T-helper 2 cell (primary cell): Measurements from ENCODE around the gene GALK2.

Experiments used
- DNase-seq, 5 experiments: peaks; one replicate each; pipeline versions ENCODE4 v3.0.0 to v3.0.0-alpha.2; 2012 to 2022

Gene GALK2

GRCh38 chr15:49366496-49366895, 196.4 kb downstream of the GALK2 start:
- DNase-seq = no peak

- no peak for DNase-seq
Measured at GRCh38 chr15:49370782-49371181, 200.7 kb downstream of the GALK2 start.

- no peak for DNase-seq
Measured at GRCh38 chr15:49372366-49372765, 202.3 kb downstream of the GALK2 start.

GRCh38 chr15:49379996-49380395, 209.9 kb downstream of the GALK2 start:
- no peak for DNase-seq

GRCh38 chr15:49380912-49381311, 210.9 kb downstream of the GALK2 start:
- DNase-seq = no peak
